PC-3 (cell line): ENCODE data around the gene IQCE.

Source experiments
- EZH2 ChIP-seq: fragments of 300-600 bp; sonication (generic); IDR thresholded peaks from one replicate; pipeline ENCODE4 v1.6.1; 2017; ENCODE audit warnings: antibody characterized with exemption, mild to moderate bottlenecking, low read length; ENCODE audit not compliant: unreplicated experiment
- TF ChIP-seq, protein P1 (sequence below): fragments of 300-600 bp; sonication (generic); conservative IDR thresholded peaks from 2 replicates; pipeline ENCODE4 v1.5.1; 2017; ENCODE audit warnings: antibody characterized with exemption, low read depth, mild to moderate bottlenecking, low read length

DNA sequence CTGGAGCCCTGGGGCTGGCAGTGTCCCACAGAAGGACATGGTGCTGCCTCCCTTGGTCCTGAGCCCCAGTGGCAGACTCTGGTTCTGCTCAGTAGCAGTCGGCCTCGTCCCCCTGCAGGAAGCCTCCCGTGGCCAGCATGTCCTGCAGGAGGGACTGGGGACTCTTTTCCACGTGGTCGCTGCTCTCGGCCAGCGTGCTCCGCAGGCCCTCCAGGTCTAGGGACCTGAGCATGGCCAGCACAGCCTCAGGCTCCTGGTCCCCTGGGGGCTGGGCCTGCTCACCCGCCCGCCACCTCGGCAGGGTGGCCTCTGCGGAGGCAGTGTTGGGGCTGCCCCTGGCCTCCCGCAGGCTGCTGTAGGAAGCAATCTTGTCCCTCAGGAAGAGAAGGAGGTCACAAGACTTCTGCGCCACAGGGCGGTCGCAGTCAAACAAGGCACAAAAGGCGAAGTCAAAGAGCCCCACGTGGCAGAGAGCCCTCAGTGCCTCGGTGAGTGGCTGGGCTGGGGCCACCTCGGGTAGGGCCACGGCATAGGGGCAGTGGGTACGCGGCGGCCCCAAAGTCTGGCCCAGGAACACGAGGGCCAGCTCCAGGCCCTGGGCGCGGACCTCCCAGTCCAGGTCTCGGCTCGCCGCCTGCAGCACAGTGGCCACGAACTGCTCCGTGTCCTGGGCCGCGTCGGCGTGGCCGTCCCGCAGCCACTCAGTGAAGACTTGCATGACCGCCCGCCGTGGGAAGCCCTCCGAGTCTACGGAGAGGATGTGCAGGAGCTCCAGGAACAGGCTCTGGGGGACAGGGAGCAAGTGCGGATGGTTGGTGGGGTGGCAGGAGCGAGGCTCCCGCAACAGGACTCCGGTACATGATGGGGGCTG lies 20.6 kb upstream of the IQCE start:
- TF ChIP-seq EZH2 = no peak
- TF ChIP-seq, protein P1, sequence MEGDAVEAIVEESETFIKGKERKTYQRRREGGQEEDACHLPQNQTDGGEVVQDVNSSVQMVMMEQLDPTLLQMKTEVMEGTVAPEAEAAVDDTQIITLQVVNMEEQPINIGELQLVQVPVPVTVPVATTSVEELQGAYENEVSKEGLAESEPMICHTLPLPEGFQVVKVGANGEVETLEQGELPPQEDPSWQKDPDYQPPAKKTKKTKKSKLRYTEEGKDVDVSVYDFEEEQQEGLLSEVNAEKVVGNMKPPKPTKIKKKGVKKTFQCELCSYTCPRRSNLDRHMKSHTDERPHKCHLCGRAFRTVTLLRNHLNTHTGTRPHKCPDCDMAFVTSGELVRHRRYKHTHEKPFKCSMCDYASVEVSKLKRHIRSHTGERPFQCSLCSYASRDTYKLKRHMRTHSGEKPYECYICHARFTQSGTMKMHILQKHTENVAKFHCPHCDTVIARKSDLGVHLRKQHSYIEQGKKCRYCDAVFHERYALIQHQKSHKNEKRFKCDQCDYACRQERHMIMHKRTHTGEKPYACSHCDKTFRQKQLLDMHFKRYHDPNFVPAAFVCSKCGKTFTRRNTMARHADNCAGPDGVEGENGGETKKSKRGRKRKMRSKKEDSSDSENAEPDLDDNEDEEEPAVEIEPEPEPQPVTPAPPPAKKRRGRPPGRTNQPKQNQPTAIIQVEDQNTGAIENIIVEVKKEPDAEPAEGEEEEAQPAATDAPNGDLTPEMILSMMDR = no peak
